HG03442 (cell line): Measurements from ENCODE around the gene DNER.
"Not testable (repeated sequence)": the region's sequence is repeated elsewhere in the genome, so short reads cannot be mapped to it uniquely, and the experiment has no call there.

Experiments used
- ATAC-seq: cut with Tn5 transposase; IDR thresholded peaks from one replicate; pipeline ENCODE4 v1.9.1; 2021; ENCODE audit warnings: mild to moderate bottlenecking, moderate library complexity; ENCODE audit not compliant: unreplicated experiment

DNER gene

DNA sequence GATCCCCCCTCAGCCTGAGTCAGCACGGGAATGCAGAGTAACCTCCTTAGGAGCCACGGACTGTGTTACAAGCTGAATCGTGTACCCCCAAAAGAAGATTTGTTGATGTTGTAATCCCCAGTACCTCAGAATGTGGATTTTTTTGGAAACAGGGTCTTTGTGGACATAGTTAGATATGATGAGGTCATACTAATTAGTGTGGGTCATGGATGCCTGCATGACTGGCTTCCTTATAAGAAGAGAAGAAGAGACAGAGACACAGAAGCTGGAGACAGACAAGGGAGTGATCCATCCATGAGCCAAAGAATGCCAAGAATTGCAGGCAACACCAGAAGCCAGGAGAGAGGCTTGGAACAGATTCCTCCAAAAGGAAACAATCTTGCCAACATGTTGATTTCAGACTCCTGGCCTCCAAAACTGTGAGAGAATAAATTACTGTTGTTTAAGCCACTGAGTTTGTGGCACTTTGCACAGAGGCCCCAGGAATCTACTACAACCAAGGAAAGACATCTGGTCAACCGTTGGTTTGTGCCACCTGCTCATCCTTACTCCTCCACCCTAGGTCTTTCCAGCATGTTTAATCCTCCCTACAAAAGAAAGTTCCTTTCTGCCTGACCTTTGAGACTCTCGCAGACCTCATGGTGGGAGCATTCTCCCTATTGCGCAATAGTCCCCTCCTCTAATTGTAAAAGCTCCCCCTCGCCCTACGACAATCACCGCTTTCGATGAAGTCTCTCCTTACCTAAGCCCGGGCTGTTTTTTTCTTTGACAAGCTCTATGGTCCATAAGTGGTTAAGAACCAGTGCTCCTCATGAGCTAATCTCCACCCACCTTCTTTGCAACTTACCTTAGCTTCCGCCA is 91.6 kb downstream of the DNER start:
- ATAC-seq, result no peak

DNA sequence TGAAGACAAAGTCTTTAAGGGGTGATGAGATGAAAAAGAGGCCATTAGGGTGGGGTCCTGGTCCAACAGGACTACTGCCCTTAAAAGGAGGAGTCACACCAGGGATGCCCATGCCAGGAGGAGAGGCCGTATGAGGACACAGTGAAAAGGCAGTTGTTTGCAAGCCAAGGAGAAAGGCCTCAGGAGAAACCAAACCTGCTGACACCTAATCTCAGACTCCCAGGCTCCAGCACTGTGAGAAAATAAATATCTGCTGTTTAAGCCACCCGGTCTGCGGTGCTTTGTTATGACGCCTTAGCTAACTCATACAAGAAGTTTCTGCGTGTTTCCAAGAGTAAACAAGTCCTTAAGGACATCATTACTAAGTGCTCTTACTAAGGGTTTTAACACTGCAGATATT is 93.6 kb downstream of the DNER start:
- no peak for ATAC-seq

DNA sequence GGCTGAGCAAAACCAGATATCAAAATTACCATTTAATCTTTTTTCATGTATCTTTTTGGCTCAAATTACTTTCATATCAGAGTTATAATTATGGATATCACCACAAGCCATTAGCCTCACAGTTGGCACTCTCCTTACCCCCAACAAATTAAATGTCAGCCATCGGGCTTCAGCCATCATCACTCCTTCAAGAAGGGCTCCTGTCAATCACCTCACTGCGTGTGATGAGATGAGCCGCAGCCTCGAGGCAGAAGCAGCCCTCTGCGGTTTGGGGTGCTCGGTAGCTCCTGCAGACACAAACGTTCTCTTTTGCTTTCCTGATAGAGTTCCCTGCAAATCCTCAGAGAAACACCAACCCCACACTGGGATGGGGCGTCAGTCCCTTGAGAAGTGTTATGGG is 94.1 kb downstream of the DNER start:
- no peak for ATAC-seq

DNA sequence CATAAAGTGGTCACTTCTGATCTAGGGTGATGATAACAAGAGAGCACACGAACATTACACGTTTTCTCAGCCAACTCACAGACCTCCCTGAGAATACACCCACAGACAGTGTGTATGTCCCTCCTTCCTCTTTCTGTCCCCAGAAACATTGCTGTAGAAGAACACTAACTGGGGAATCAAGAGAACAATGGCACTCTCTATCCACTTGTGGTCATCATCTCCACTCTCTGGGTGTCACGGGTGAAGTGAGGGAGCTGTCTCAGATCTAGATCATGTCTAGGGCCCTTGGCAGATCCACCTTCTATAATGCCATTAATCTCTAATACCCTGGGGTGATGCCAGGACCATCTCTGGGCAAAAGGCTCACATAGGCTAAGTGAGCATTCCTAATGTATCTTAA is 97.9 kb downstream of the DNER start:
- no peak for ATAC-seq

DNA sequence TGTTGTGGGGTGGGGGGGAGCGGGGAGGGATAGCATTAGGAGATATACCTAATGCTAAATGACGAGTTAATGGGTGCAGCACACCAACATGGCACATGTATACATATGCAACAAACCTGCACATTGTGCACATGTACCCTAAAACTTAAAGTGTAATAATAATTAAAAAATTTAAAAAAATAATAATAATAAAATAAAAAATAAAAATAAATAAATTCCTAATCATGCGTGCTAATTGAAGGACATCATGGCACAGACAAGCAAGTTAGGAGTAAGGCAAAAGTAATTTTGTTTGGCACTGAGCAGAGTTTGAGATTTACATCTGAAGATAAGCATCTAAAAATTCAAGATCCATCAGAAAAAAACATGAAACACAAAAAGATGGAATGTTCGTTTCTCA is 100.3 kb downstream of the DNER start:
- not testable (repeated sequence) for ATAC-seq

DNA sequence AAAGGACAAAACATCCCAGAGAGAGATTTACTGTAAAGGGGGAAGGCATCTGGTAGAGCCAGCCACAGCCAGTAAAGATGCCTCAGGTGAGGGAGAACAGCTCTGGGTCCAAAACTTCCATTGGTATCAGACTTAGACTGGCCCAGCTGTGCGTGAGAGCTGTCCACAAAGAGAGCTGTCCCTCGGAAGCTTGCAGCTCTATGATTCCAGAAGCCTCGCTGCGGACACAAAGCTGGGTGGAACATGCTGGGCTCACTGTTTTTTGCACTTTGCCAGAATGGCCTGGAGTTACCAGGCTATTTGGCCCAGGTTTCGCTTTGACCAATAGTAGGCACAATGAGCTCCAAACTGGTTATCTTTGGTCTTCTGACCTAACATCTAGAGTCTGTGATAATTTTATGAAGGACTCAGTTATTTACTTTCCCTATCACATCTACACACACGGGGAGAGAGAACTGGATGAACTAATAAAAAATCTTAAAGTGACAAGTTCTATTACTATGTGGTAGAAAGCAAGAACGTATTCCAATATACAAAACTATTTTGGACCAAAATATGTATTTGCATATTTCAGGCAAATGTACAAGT is 101.9 kb downstream of the DNER start:
- no peak for ATAC-seq

DNA sequence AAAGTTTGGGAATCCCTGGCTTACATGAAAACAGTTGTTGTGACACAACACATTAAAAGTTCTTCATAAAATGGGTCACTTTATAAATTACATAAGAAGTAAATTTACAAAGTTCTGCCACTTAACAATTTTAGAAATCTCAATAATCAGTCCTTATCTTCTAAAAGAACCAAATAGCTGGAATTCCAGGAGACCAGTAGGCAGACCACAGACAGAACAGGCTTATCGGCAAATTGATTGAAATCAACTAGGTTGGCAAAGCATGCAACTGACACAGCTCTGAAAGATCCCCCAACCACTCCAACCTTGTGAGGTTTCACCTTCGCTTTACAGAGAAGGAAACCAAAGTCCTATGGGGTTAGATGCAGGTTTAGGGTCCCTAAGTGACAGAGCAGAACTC is 103.0 kb downstream of the DNER start:
- ATAC-seq, result no peak

DNA sequence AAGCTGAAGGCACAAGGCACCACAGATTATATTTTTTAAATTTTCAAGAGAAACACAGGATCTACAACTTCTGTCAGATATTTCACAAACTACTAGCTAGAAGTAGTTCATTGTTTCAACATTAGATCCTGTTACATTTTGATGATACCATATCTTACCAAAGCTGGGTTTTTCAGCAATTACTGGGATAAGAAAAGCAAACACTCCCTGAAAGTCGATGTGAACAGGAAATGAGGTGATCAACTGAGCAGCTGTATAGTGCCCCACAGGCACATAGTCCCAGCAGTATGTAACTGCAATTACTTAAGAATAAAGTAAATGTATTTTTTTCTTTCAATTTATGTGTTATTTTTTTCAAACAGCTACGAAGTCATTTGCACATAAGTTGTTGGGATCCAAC is 103.5 kb downstream of the DNER start:
- ATAC-seq, result no peak

DNA sequence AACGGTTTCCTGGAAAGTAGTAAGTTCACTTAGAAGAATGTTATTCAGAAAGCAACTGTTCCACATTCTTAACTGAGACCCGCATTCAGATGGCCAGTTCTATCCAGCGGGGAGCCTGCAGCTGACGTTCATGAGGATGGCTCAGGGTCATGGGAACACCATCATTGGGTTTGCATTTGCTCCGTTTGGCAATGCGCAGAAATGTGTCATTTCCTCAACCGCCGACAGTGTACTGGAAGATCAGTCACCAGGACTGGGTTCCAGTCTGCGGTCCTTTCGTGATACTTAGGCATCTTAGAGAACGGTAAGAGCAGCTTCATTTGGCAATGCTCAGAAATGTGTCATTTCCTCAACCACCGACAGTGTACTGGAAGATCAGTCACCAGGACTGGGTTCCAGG is 104.0 kb downstream of the DNER start:
- ATAC-seq, result no peak

DNA sequence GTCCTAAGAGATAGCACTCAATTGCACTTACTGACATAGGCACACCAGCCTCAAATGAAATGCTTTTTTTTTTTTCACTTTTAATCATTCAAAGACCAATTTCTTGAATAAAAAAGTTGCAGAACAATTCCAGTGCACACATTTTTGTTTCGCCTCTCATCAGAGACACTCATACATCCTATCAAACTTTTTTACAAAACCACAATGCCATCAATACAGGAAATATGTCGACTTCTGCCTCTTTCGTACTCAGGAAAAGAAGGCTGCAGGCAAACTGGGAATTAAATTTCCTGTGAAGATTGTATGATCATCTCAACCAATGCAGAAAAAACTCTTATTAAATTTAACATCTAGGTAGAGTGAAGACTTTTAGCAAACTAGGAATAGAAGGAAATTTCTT is 112.4 kb downstream of the DNER start:
- ATAC-seq, result no peak

DNA sequence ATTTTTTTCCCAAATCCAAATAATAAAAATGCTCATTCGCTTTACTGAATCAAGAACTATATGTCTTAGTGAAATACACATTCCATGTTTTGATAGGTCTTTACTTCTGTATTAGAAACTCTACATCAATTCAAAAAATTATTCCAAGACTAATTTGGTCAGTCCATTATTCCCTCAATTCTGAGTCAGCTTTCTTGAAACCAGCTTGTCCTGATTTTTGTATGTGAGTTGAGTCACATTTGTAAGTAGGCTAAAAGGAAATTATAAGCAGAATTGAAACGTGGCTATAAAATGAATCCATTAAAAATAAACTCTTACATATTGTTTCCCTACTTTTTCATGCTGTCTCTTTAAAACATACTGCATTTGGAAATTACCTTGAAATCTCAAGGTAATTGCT is 113.0 kb downstream of the DNER start:
- ATAC-seq, result no peak

DNA sequence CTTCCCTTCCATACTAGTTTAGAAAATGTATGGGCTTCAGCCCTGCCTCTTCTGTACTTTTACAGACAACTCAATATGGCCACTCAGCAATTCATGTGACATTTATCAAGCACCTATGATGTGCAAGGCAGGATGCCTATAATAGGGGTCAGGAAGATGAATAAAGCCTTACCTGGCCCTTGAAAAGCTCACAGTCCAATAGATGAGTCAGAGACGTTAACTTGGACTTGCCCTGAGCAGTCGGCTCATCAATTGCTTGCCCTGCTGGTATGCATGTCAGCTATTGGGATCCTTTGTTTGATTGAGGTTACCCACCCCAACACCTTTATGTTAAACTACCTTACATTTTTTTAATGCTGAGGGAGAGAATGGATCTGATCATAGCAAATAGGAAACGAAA is 116.1 kb downstream of the DNER start:
- no peak for ATAC-seq

DNA sequence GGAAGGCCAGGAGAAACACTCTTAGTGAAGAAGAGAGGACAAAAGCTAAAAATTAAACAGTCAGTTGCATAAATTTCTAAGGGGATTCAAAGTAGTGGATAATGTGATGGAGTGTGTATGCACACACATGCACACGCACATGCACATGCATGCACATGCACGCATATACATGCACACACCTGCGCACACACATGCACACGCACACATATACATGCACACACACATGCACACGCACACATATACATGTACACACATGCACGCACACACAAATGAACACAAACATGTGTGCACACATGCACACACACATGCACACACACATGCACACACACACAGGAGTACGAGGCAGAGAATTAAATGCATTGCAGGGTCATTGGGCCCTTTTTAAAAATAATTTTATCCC is 117.6 kb downstream of the DNER start:
- no peak for ATAC-seq

DNA sequence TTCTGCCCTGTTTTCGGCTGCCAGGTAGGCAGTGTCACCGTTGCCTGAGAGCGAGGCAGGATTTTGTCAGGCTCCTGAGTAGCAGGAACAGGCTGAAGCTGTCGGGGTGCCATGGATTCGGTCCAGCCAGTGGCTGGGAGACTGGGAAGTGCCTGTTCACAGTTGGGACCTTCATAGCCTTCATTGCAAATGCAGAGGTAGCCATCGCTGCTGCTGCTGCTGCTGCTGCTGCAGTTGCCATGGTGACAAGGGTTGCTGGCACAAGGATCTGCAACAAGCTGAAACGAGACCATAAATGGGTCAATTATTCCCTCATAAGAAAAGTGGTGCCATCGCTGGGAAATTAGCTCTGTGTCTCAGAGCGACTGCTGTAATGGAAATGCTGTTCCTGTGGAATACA is 122.7 kb downstream of the DNER start:
- ATAC-seq, result no peak

DNA sequence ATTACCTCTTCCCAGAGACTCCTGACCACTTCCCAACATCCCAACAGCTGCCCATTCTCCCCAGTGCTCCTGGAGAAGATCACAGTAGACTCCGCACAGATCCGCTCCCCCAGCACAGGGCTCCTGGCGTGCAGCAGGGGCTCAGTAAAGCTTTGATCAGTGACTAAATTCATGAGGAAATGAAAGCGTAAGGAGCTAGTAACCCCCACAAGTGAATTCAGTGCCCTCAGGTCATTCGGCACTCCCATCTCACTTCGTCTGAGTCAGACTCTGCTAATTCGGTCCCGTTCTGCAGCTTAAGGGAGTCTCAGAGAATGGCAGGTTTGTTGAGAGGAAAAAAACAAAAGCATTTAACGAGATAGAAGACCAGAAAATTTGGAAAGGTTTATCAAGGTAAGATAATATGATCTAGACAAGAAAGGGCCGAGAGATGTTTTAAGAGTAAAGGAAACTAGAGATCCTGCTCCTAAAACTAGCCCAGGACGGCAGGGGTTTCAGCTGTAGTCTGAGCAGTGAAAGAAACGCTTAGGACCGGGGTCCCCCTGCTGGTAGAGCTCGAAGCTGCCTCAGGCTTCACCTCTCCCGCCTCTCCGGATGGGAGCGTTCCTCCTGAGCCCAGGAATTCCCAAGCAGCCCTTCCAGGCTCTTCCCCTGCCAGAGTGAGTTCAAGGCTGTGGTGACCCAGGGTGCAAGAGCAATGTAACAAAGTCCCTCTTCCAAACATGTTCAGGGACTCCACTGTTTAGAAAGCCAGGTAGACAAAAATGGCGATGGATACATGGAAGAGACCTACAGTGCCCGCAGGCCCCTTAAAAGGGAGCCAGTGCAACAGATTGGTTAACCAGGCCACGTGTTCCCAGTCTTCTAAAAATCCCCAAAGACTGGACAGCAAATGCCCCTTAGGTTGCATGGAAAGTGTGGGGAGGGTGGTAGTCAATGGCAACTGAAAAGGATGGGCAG is 127.3 kb downstream of the DNER start:
- ATAC-seq, result peak; percentile 91

DNA sequence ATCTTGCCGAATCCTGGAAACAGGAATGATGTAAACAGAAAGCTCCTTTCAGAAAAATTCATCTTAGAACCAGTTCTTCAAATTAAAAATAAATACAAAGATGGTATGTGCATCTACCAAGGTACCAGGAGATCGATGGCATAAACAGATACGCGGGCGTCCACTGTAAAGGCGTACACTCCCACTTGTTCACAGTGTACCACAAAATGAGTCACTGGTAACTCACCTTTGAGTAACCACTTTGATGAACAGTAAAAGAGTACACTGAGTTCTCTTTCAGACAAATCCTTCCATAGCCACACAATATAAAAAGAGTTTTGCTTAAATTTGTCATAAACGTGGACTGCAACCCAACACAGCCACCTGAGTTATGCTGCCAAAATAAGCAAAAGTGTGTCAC is 128.3 kb downstream of the DNER start:
- no peak for ATAC-seq

DNA sequence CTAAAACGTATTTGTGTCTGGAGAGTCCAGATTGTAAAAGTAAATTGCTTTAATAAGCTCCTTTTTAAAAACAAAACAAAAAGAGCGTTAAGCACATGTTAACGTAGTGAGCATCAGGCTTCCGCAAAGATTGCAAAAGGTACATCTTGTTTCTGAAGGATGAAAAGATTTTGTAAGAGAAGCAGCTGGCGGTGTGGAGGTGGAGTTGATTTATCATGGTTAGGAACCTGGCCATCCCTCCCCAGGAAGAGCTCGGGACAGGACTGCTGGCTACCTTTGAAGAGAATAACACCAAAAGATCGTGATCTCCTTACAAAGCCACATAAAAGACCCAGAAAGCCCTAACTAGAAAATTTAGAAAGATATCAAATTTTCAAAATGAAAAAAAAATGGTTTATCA is 132.2 kb downstream of the DNER start:
- no peak for ATAC-seq

DNA sequence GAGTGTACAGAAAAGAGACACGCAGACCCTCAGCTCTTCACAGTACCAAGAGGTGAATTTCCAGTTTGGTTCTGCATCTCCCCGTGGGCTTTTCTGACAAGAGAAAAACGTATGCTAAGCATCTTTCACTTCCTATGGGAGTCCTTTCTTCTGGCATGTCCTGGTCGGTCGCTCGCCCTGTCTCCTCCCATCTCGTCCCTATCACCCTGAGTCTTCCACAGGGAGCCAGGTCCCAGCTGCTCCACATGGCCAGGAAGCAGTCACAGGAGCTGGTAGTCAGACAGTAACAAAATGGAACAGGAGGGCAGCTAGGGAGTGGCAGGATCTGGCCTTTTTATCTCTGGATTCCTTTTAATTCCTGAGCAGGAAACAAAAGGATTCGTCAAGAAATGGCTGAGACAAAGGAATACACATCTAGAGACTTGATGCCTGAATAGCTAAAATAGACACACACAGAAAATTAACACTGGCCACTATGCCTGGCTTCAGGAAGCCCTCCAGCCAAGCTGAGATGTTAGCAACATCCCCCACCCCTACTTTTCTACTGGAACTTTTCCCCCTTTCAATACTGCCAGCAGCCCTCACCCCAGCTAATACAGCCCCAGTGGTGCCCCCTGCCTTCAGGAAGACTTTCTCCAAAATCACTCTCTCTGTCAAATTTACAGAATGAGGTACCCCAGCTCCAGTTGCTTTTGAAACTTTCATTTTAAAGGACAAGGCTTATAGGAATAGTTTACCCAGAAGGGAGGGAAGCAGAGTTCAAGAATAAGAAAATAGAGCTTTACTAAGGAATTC is 136.1 kb downstream of the DNER start:
- ATAC-seq, result no peak

DNA sequence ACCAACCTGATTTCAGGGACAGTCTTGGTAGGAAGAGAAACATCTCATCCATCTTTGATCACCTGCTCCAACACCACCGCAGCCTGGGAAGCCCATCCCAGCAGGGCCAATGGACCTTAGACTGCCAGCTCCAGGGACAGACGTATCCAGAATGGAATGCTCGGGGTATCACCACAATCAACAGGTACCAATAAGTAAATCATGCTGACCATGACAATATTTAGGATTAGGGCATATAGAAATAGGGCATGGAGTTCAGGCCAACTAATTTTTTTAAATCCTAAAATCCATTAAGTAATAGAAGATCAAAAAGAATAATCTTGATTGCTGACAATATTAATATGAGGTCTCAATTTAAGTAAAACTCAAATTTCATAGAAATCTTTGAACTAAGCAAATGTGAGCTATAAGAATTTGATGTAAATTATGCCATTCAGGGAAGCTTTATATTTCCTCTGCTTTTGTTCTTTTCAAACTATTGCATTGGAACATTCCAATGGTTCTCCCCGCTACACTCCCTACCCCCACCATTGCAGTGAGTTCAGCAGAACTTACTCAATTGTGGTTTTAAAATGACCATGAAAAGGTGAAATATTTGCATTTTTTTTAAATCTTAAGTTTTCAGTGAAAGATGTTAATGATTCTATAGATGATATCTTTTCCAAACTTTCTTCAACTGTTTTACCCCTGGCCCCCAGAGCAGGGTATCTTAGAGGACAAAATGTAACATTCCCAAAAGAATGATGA is 138.6 kb downstream of the DNER start:
- no peak for ATAC-seq
